SJCRH30 (cell line): ENCODE results near the gene KCNH8. TPM values are rescaled to one million over a fixed set of nuclear protein-coding genes. Genes with fewer than 3 reads are reported as not detected.

Source experiments
- DNase-seq, 2 experiments: peaks; one replicate each; pipeline ENCODE4 v3.0.0-alpha.2; 2015 to 2020
- H3K27ac ChIP-seq: fragments of 250-450 bp; sonication (Bioruptor Pico); 2 replicates; pipeline ENCODE4 v1.5.1; 2020; ENCODE audit warnings: mild to moderate bottlenecking, moderate library complexity
- H3K27me3 ChIP-seq: fragments of 250-450 bp; sonication (Bioruptor Pico); 2 replicates; pipeline ENCODE4 v1.5.1; 2020; ENCODE audit warnings: mild to moderate bottlenecking, moderate library complexity
- H3K36me3 ChIP-seq: fragments of 250-450 bp; sonication (Bioruptor Pico); 2 replicates; pipeline ENCODE4 v1.5.1; 2020; ENCODE audit warnings: mild to moderate bottlenecking, moderate library complexity
- H3K4me1 ChIP-seq: fragments of 250-450 bp; sonication (Bioruptor Pico); 2 replicates; pipeline ENCODE4 v1.5.1; 2020; ENCODE audit warnings: mild to moderate bottlenecking, moderate library complexity
- H3K4me3 ChIP-seq: fragments of 250-450 bp; sonication (Bioruptor Pico); 2 replicates; pipeline ENCODE4 v1.5.1; 2020; ENCODE audit warnings: mild to moderate bottlenecking, moderate library complexity
- H3K9me3 ChIP-seq: fragments of 250-450 bp; sonication (Bioruptor Pico); replicated peaks from 2 replicates; pipeline ENCODE4 v1.5.1; 2020; ENCODE audit warnings: mild to moderate bottlenecking, moderate library complexity
- total RNA-seq: library from RNA; depleted of rRNA; stranded (reverse); fragments of >200 nt; shearing (Covaris generic); gene quantifications from 2 replicates; pipeline ENCODE4 v1.2.3, GENCODE V29; 2014

Gene KCNH8
- total RNA-seq, 1 experiment from 2014 or later = not detected

GRCh38 chr3:19347671-19348070 lies 199.4 kb downstream of the KCNH8 start:
- Histone ChIP-seq H3K4me3 (no peak overlapping the region), H3K4me1 (no peaks in the 10 kb centered on the region), H3K9me3 (no peaks in the 10 kb centered on the region), H3K27me3 (no peaks in the 10 kb centered on the region), H3K36me3 (no peaks in the 10 kb centered on the region), H3K27ac (no peak overlapping the region)
- DNase-seq = no peak

DNA sequence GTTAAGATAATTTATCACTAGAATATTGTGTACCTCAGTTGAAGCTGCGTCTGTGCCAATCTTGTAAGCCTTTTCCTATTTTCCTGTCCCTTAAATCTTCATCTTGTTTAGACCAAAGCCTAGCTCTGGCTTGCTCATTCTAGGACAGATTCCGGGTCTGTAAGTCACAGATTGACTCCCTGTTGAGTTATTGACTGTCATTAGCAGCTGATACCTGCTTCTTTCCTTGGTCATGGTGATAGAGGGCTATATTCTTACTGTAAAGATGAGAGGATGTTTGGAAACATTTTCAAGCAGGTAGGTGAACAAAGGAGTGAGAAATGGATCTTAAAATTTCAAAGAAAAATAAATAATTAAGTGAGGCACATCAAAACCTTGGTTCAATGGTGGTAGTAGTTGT lies 200.2 kb downstream of the KCNH8 start:
- no peaks in the 10 kb centered on the region for H3K36me3 ChIP-seq
- H3K9me3 ChIP-seq = no peaks in the 10 kb centered on the region
- H3K27ac ChIP-seq = no peak overlapping the region
- H3K4me3 ChIP-seq = no peak overlapping the region
- no peaks in the 10 kb centered on the region for H3K27me3 ChIP-seq
- no peak for DNase-seq
- no peaks in the 10 kb centered on the region for H3K4me1 ChIP-seq

GRCh38 chr3:19348941-19349564 lies 200.7 kb downstream of the KCNH8 start:
- DNase-seq = peak in 1 of 2 experiments; percentile 27
- Histone ChIP-seq H3K27ac (no peak overlapping the region), H3K36me3 (no peaks in the 10 kb centered on the region), H3K9me3 (no peaks in the 10 kb centered on the region), H3K4me1 (no peaks in the 10 kb centered on the region), H3K4me3 (no peak overlapping the region), H3K27me3 (no peaks in the 10 kb centered on the region)

DNA sequence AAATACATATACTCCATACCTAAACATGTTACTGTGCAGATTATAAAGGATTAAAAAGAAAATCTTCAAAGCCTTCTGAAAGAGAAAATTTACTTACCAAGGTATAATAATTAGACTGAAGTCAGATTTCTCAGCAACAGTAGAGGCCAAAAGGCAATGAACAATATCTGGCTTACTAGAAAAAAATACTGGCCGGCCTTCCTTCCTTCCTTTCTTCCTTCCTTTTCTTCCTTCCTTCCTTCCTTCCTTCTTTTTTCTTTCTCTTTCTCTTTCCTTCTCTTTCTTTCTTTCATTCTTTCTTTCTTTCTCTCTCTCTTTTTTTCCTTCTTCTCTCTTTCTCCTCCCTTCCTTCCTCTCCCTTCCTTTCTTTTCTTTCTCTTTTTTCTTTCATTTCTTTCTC lies 209.6 kb downstream of the KCNH8 start:
- no peaks in the 10 kb centered on the region for H3K36me3 ChIP-seq
- no peaks in the 10 kb centered on the region for H3K4me1 ChIP-seq
- no peak overlapping the region for H3K27ac ChIP-seq

GRCh38 chr3:19363071-19363470 lies 214.8 kb downstream of the KCNH8 start:
- no peaks in the 10 kb centered on the region for H3K27me3 ChIP-seq
- H3K36me3 ChIP-seq = no peaks in the 10 kb centered on the region
- DNase-seq = no peak
- H3K4me3 ChIP-seq = no peak overlapping the region
- H3K4me1 ChIP-seq = no peaks in the 10 kb centered on the region
- H3K27ac ChIP-seq = no peak overlapping the region
- no peaks in the 10 kb centered on the region for H3K9me3 ChIP-seq

More for the DNA sequence above, 209.6 kb downstream of the KCNH8 start:
- no peak overlapping the region for H3K4me3 ChIP-seq
- no peaks in the 10 kb centered on the region for H3K9me3 ChIP-seq
- no peaks in the 10 kb centered on the region for H3K27me3 ChIP-seq
- DNase-seq = no peak

- Histone ChIP-seq H3K9me3 (no peaks in the 10 kb centered on the region), H3K4me1 (no peaks in the 10 kb centered on the region), H3K4me3 (no peak overlapping the region), H3K36me3 (no peaks in the 10 kb centered on the region), H3K27ac (no peak overlapping the region), H3K27me3 (no peaks in the 10 kb centered on the region)
- peak in 1 of 2 experiments; percentile 0 for DNase-seq
These were observed 215.8 kb downstream of the KCNH8 start for GRCh38 chr3:19364148-19364547.

GRCh38 chr3:19365471-19365870 lies 217.2 kb downstream of the KCNH8 start:
- no peak overlapping the region for H3K27ac ChIP-seq
- H3K9me3 ChIP-seq = no peaks in the 10 kb centered on the region
- DNase-seq = no peak
- H3K27me3 ChIP-seq = no peaks in the 10 kb centered on the region
- H3K4me3 ChIP-seq = no peak overlapping the region
- H3K36me3 ChIP-seq = no peaks in the 10 kb centered on the region
- no peaks in the 10 kb centered on the region for H3K4me1 ChIP-seq

DNA sequence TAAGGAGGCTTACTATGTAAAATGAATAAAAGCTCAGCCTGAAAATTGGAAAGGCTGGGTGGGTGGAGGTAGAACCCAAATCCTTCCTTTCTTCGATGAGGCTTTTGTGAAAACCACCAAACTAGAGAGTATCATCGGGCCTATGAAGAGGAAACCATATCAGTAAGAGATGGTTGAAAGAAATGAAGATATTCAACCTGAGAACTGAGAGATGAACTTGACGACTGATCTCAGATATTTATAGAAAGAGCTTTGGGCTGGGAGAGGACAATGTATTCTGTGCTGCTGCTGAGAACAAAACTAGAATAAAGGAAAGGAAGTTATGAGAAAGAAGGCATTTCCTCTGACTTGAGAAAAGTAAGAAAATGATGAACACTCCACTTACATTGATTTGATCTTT lies 236.6 kb downstream of the KCNH8 start:
- Histone ChIP-seq H3K9me3 (no peaks in the 10 kb centered on the region), H3K36me3 (no peaks in the 10 kb centered on the region), H3K4me1 (no peaks in the 10 kb centered on the region), H3K4me3 (no peak overlapping the region), H3K27ac (no peak overlapping the region), H3K27me3 (no peaks in the 10 kb centered on the region)
- DNase-seq = no peak

DNA sequence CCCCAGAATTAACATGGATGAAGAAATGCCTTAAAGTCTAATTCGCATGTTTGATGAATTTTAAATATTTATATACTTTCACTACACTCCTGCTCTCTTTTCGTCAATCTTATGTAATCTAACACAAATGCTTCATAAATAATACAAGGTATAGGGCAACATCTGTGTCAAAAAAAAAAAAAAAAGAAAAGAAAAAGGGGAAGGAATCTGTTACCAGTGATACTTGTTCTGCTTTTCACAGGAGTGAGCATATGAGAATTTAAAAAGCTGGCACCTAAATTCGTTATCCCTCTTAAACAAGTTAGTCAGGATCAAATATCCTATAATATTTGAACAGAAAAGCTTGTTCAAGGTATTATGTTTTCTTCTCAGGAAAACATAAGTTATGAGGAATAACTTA lies 243.8 kb downstream of the KCNH8 start:
- Histone ChIP-seq H3K27ac (no peak overlapping the region), H3K4me1 (no peaks in the 10 kb centered on the region), H3K36me3 (no peaks in the 10 kb centered on the region), H3K4me3 (no peak overlapping the region), H3K27me3 (no peaks in the 10 kb centered on the region), H3K9me3 (no peaks in the 10 kb centered on the region)
- DNase-seq = no peak

DNA sequence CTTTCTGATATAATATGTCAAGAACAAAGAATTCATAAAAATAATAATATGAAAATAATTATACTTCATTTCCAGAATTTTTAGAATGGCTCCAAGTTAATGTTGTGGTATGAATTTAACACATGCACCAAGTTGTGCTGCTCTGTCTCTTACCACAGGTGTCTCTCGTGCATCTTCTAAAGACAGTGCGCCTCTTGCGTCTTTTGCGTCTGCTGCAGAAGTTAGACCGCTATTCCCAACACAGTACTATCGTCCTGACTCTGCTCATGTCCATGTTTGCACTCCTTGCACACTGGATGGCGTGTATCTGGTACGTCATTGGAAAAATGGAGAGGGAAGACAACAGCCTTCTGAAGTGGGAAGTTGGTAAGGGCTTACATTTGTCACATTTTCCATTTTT lies 246.6 kb downstream of the KCNH8 start:
- Histone ChIP-seq H3K4me1 (no peaks in the 10 kb centered on the region), H3K27me3 (no peaks in the 10 kb centered on the region), H3K36me3 (no peaks in the 10 kb centered on the region), H3K9me3 (no peaks in the 10 kb centered on the region), H3K4me3 (no peak overlapping the region), H3K27ac (no peak overlapping the region)
- no peak for DNase-seq

GRCh38 chr3:19396726-19397125 lies 248.4 kb downstream of the KCNH8 start:
- no peak for DNase-seq
- H3K4me1 ChIP-seq = no peaks in the 10 kb centered on the region
- H3K36me3 ChIP-seq = no peaks in the 10 kb centered on the region

DNA sequence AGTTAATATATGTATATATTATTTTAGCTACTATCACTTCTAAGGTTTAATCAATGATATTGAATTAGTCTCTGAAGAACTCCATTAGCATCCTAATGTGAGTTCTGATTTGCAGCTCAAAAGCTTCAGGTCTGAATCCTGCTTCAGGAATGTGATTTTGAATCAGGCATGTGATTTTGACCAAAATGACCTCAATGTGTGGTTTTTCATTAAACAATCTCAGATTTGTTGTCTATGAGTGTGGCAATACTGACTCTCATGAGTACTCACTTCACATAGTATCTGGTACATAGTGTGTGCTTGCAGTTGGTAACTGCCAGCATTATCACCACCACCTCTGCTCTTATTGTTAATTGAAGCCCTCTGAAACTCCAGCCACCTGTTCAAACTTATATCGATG lies 251.0 kb downstream of the KCNH8 start:
- no peak for DNase-seq
- H3K4me1 ChIP-seq = no peaks in the 10 kb centered on the region
- H3K27me3 ChIP-seq = no peaks in the 10 kb centered on the region
- no peak overlapping the region for H3K27ac ChIP-seq
- no peaks in the 10 kb centered on the region for H3K9me3 ChIP-seq
- H3K4me3 ChIP-seq = no peak overlapping the region
- H3K36me3 ChIP-seq = no peaks in the 10 kb centered on the region

More at GRCh38 chr3:19396726-19397125, 248.4 kb downstream of the KCNH8 start:
- H3K4me3 ChIP-seq = no peak overlapping the region
- no peak overlapping the region for H3K27ac ChIP-seq
- no peaks in the 10 kb centered on the region for H3K9me3 ChIP-seq
- H3K27me3 ChIP-seq = no peaks in the 10 kb centered on the region

- no peaks in the 10 kb centered on the region for H3K36me3 ChIP-seq
These were observed 251.5 kb downstream of the KCNH8 start for GRCh38 chr3:19399836-19400235.

DNA sequence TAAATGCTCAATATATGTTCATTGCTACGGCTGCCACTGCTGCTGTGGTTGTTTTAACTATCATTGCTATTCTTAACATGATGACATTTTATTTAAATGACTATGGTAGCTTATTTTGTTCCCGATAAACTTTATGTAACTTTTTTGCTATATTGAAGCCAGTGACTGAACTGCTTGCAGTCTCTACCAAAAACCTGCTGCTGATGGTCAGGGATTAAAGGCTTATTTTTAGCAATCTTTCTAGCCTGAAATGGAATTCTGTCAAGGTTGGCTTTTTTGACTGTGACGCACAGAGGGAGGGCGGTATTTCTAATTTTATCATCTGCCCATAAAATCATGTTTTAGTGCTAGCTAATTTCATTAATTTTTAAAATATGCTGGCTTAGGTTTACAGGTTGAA lies 271.8 kb downstream of the KCNH8 start:
- no peaks in the 10 kb centered on the region for H3K4me1 ChIP-seq
- H3K27ac ChIP-seq = no peak overlapping the region
- no peaks in the 10 kb centered on the region for H3K27me3 ChIP-seq
- no peaks in the 10 kb centered on the region for H3K36me3 ChIP-seq
- DNase-seq = peak in 1 of 2 experiments; percentile 4
- H3K4me3 ChIP-seq = no peak overlapping the region
- H3K9me3 ChIP-seq = no peaks in the 10 kb centered on the region

More at GRCh38 chr3:19399836-19400235, 251.5 kb downstream of the KCNH8 start:
- no peaks in the 10 kb centered on the region for H3K27me3 ChIP-seq
- H3K4me1 ChIP-seq = no peaks in the 10 kb centered on the region
- DNase-seq = no peak
- H3K27ac ChIP-seq = no peak overlapping the region
- H3K9me3 ChIP-seq = no peaks in the 10 kb centered on the region
- H3K4me3 ChIP-seq = no peak overlapping the region

- DNase-seq = no peak
- H3K9me3 ChIP-seq = no peaks in the 10 kb centered on the region
- H3K27me3 ChIP-seq = no peaks in the 10 kb centered on the region
- H3K36me3 ChIP-seq = no peaks in the 10 kb centered on the region
- no peak overlapping the region for H3K27ac ChIP-seq
- H3K4me3 ChIP-seq = no peak overlapping the region
- H3K4me1 ChIP-seq = no peaks in the 10 kb centered on the region
These were observed 277.5 kb downstream of the KCNH8 start for GRCh38 chr3:19425825-19426224.

- DNase-seq = peak in 1 of 2 experiments; percentile 4
- Histone ChIP-seq H3K9me3 (no peaks in the 10 kb centered on the region), H3K27me3 (no peaks in the 10 kb centered on the region), H3K4me3 (no peak overlapping the region), H3K27ac (no peak overlapping the region), H3K4me1 (no peaks in the 10 kb centered on the region), H3K36me3 (no peaks in the 10 kb centered on the region)
These were observed 279.3 kb downstream of the KCNH8 start for GRCh38 chr3:19427422-19428149.
